SK-N-SH (cell line): Measurements from ENCODE around the gene TPH2. TPM values are rescaled to one million over a fixed set of nuclear protein-coding genes. Genes with fewer than 3 reads are reported as not detected.

Experiments
- CTCF ChIA-PET: fragments of 300-600, 350-600 bp; formaldehyde crosslinking; extraction: SDS; loops from one replicate; lab custom pipeline; 2021; lab: Yijun Ruan, JAX
- POLR2A ChIA-PET: fragments of 350-600 bp; sonication (Branson Sonifier 250); formaldehyde crosslinking; extraction: SDS; loops from one replicate; lab custom pipeline; 2020; ENCODE audit warnings: antibody characterized with exemption, inconsistent platforms; lab: Yijun Ruan, JAX
- DNase-seq: peaks from one replicate; pipeline ENCODE4 v3.0.0; 2012
- H2AFZ ChIP-seq: fragments of 200-600 bp; sonication (generic); 2 replicates; pipeline ENCODE4 v1.8.1; 2016; ENCODE audit warnings: antibody characterized with exemption, mild to moderate bottlenecking, low read depth
- H3F3A ChIP-seq: fragments of 200-600 bp; sonication (generic); replicated peaks from 2 replicates; pipeline ENCODE3; 2016; ENCODE audit warnings: antibody characterized with exemption, mild to moderate bottlenecking; ENCODE audit not compliant: insufficient read depth
- H3K27ac ChIP-seq, 2 experiments: fragments of 200-500 bp in 1 of 2; fragments of 200-600 bp in 1 of 2; sonication (Bioruptor generic) in 1 of 2; sonication (generic), shearing (Covaris generic) in 1 of 2; 2 replicates each; pipeline versions ENCODE4 v1.5.1 to v1.6.1; 2014 to 2016; ENCODE audit warnings: low read depth in 2 of 2, inconsistent platforms in 1 of 2, low read length in 1 of 2, mild to moderate bottlenecking in 1 of 2, mixed read lengths in 1 of 2
- H3K27me3 ChIP-seq: fragments of 200-600 bp; sonication (generic), shearing (Covaris generic); 2 replicates; pipeline ENCODE4 v1.6.1; 2016; ENCODE audit warnings: mixed run types; ENCODE audit not compliant: insufficient read depth
- H3K36me3 ChIP-seq, 2 experiments: fragments of 200-500 bp in 1 of 2; fragments of 200-600 bp in 1 of 2; sonication (Bioruptor generic) in 1 of 2; sonication (generic) in 1 of 2; replicated peaks in 1 of 2; 2 replicates each; pipeline versions ENCODE3 to v1.5.1; 2014 to 2016; ENCODE audit warnings: low read length in 1 of 2, mild to moderate bottlenecking in 1 of 2; ENCODE audit not compliant: insufficient read depth in 2 of 2, control insufficient read depth in 1 of 2
- H3K4me1 ChIP-seq, 2 experiments: fragments of 200-500 bp in 1 of 2; fragments of 200-600 bp in 1 of 2; sonication (Bioruptor generic) in 1 of 2; sonication (generic), shearing (Covaris generic) in 1 of 2; 2 replicates each; pipeline versions ENCODE4 v1.5.1 to v1.6.1; 2014 to 2016; ENCODE audit warnings: low read depth in 1 of 2, low read length in 1 of 2, mixed run types in 1 of 2; ENCODE audit not compliant: insufficient read depth in 2 of 2, control insufficient read depth in 1 of 2
- H3K4me2 ChIP-seq: fragments of 200-600 bp; sonication (generic), shearing (Covaris generic); 2 replicates; pipeline ENCODE4 v1.6.1; 2017; ENCODE audit warnings: mixed run types
- H3K4me3 ChIP-seq, 2 experiments: fragments of 200-500 bp in 1 of 2; fragments of 200-600 bp in 1 of 2; sonication (Bioruptor generic) in 1 of 2; sonication (generic), shearing (Covaris generic) in 1 of 2; 2 replicates each; pipeline versions ENCODE4 v1.5.1 to v1.8.1; 2014 to 2016; ENCODE audit warnings: low read depth in 2 of 2, inconsistent platforms in 1 of 2, low read length in 1 of 2, mild to moderate bottlenecking in 1 of 2, mixed read lengths in 1 of 2, moderate library complexity in 1 of 2
- H3K79me2 ChIP-seq: fragments of 200-600 bp; sonication (generic); 2 replicates; pipeline ENCODE4 v1.8.1; 2017; ENCODE audit warnings: mild to moderate bottlenecking; ENCODE audit not compliant: insufficient read depth
- H3K9ac ChIP-seq: fragments of 200-600 bp; sonication (generic); 2 replicates; pipeline ENCODE4 v1.6.1; 2017; ENCODE audit warnings: mixed run types
- H3K9me2 ChIP-seq: fragments of 200-600 bp; sonication (generic); 2 replicates; pipeline ENCODE4 v1.6.1; 2017; ENCODE audit warnings: mixed run types
- H3K9me3 ChIP-seq: fragments of 200-600 bp; sonication (generic); 2 replicates; pipeline ENCODE4 v1.6.1; 2017; ENCODE audit warnings: mixed run types, mild to moderate bottlenecking, moderate library complexity
- H4K20me1 ChIP-seq: fragments of 200-600 bp; sonication (generic); 2 replicates; pipeline ENCODE4 v1.6.1; 2017; ENCODE audit warnings: mild to moderate bottlenecking, mixed run types; ENCODE audit not compliant: insufficient read depth
- CHD2 ChIP-seq: fragments of 150-350 bp; IDR thresholded peaks from 2 replicates; pipeline ENCODE4 v1.6.1; 2018; ENCODE audit warnings: low read length; ENCODE audit not compliant: partially characterized antibody
- CTCF ChIP-seq: fragments of 200-600 bp; sonication (generic); IDR thresholded peaks from 2 replicates; pipeline ENCODE4 v1.6.1; 2017; ENCODE audit warnings: antibody characterized with exemption, mild to moderate bottlenecking, moderate library complexity
- EP300 ChIP-seq, 2 experiments: IDR thresholded peaks; 2 replicates each; pipeline versions ENCODE4 v1.4.0 to v1.6.1; 2012; ENCODE audit warnings: borderline replicate concordance in 1 of 2, low read depth in 1 of 2, low read length in 1 of 2
- EZH2phosphoT487 ChIP-seq: fragments of 200-600 bp; sonication (generic); IDR thresholded peaks from 2 replicates; pipeline ENCODE4 v1.6.1; 2017; ENCODE audit warnings: low read depth, mixed run types, mild to moderate bottlenecking, antibody characterized with exemption, moderate library complexity, borderline replicate concordance
- FOXJ3 ChIP-seq: sonication (generic); formaldehyde crosslinking; IDR thresholded peaks from 2 replicates; pipeline ENCODE4 v1.5.1; 2020; ENCODE audit warnings: mild to moderate bottlenecking, missing genetic modification reagents
- JUND ChIP-seq: IDR thresholded peaks from 2 replicates; pipeline ENCODE4 v1.4.0; 2012
- RAD21 ChIP-seq: IDR thresholded peaks from 2 replicates; pipeline ENCODE4 v1.6.1; 2012; ENCODE audit warnings: mild to moderate bottlenecking, low read length
- RCOR1 ChIP-seq: fragments of 150-350 bp; IDR thresholded peaks from 2 replicates; pipeline ENCODE4 v1.6.1; 2017; ENCODE audit warnings: antibody characterized with exemption, low read length
- REST ChIP-seq: IDR thresholded peaks from 2 replicates; pipeline ENCODE4 v1.6.1; 2012; ENCODE audit warnings: mild to moderate bottlenecking, low read depth, low read length, moderate library complexity
- RFX5 ChIP-seq: IDR thresholded peaks from 2 replicates; pipeline ENCODE4 v1.6.1; 2012; ENCODE audit warnings: mild to moderate bottlenecking, improper control_type of control experiment, low read length
- SMC3 ChIP-seq: IDR thresholded peaks from 2 replicates; pipeline ENCODE4 v1.6.1; 2012; ENCODE audit warnings: low read depth, low read length, improper control_type of control experiment
- TAF1 ChIP-seq: IDR thresholded peaks from 2 replicates; pipeline ENCODE4 v1.6.1; 2012; ENCODE audit warnings: low read depth, mild to moderate bottlenecking, low read length, moderate library complexity, borderline replicate concordance
- WGBS: methylation state at CpG from one replicate; pipeline ENCODE4 v1.1.6; 2017; ENCODE audit warnings: low lambda C conversion rate; 5-methylcytosine and 5-hydroxymethylcytosine counted together
- polyA plus RNA-seq, 3 experiments: library from polyadenylated mRNA; depleted of rRNA; stranded (reverse); fragments of >200 nt; gene quantifications; 2 replicates each; pipeline ENCODE4 v1.2.3, GENCODE V29; 2012
- TF ChIP-seq, protein P1 (sequence below): IDR thresholded peaks from 2 replicates; pipeline ENCODE4 v1.4.0; 2012; ENCODE audit warnings: low read depth, borderline replicate concordance

TPH2 gene
- polyA plus RNA-seq, 1 of the 3 experiments (the other 2 are of a cell fraction), result not detected

DNA sequence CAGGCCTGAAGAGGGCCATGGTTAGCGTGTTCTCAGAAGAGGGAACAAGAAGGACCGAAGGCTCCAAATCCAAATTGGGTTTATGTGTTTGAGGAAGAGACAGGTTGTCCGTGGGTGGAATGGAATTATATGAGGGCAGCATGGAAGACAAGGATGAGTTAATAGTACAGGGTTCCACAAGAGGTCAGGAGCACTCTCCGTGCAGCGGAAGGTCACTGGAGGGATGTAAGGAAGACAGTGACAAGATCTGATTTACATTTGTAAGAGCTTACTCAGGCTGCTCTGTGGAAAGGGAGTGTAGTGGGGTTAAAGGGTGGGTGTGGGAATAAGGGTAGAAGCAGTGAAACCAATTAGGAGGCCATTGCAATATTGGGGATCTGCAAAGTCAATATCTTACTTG, 97.0 kb downstream of the TPH2 start (continued):
- TF ChIP-seq FOXJ3 (no peak), RCOR1 (no peak), REST (no peak)

DNA sequence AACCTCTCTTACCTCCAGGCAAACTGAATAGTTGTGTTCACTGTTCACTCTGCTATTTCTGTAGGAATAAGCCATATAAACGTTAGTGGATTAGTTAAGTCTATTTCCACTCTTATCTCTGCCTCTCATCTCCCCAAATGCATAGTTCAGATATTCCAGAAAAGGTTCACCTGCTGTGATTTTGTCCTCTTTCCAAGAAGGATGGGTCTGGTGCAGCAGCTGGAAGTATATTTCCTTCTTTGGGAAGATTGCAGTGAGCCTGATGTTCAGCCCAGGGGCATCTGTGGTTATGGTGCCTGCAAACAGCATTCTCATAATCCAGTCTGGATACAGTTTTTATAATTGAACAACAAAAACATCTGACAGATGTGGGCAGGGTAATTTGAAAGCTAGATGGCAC, 97.7 kb downstream of the TPH2 start:
- POLR2A ChIA-PET, result no interaction called here
- CTCF ChIA-PET, result interaction anchor here (0.6 kb wide), 1 partner anchor 8 kb away, joined by 3 read pairs; no protein-coding TSS in a partner anchor

DNA sequence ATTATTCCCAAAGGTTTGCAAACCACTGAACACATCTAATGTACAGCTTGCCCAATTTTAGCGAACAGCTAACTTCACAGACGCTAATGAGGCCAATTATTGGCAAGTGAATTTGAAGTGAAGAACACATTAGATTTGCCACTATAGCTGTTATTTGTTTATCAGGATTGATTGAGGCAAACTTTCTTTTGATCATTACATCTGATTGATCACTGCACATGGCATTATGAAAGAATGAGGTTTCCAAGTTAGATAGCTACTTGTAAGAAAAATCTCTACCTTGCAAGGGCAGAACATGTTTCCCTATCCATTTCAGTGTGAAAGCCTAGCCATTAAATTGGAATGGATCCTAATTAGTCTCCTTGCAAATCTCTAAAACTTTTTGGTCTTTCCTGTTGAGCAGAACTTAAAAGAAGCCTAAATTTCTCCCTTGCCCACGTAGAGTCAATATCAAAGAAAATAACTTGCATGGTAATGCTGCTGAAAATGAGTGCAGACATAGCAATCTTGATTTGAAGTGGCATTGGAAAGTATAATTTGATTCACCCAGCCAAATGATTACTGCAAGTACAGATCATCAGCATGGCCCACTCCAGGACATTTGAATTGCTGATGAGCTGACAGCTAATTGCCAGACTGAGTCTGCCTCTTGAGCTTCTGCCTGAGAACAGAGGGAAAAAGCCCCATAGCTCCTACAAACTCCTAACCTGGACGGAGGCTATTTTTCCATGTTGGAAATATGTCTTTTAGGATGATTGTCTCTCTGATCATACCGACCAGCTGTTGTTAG, 98.6 kb downstream of the TPH2 start:
- no peak overlapping the region for H3K27ac ChIP-seq
- CTCF ChIA-PET, result interaction anchor here (0.6 kb wide), 1 partner anchor 9 kb away, joined by 3 read pairs; no protein-coding TSS in a partner anchor
- no peaks in the 10 kb centered on the region for H3F3A ChIP-seq
- 24% methylated on average over 5 of the region's 5 CpGs for WGBS
- H3K9ac ChIP-seq, result no peak overlapping the region
- no peak overlapping the region for H3K4me3 ChIP-seq
- no peak for TF ChIP-seq CHD2
- TF ChIP-seq JUND, result no peak
- no peak for TF ChIP-seq EZH2phosphoT487
- TF ChIP-seq RFX5, result no peak
- TF ChIP-seq EP300 (IDR thresholded peaks at IDR 0.05; ENCODE audit: borderline replicate concordance in 1 of 2, low read depth in 1 of 2, low read length in 1 of 2), result no peak
- TF ChIP-seq CTCF, result no peak
- H3K4me2 ChIP-seq, result no peak overlapping the region
- H3K9me3 ChIP-seq, result no peaks in the 10 kb centered on the region
- H3K4me1 ChIP-seq, result no peaks in the 10 kb centered on the region
- H3K36me3 ChIP-seq, result no peaks in the 10 kb centered on the region
- POLR2A ChIA-PET, result no interaction called here
- no peaks in the 10 kb centered on the region for H3K79me2 ChIP-seq
- DNase-seq, result no peak
- H3K27me3 ChIP-seq, result no peaks in the 10 kb centered on the region
- no peaks in the 10 kb centered on the region for H3K9me2 ChIP-seq
- H2AFZ ChIP-seq, result no peak overlapping the region
- no peaks in the 10 kb centered on the region for H4K20me1 ChIP-seq

More for the DNA sequence above, 97.7 kb downstream of the TPH2 start:
- no peaks in the 10 kb centered on the region for H4K20me1 ChIP-seq
- no peak overlapping the region for H2AFZ ChIP-seq
- H3K4me3 ChIP-seq, result no peak overlapping the region
- H3K27ac ChIP-seq, result no peak overlapping the region
- no peak for DNase-seq
- H3F3A ChIP-seq, result no peaks in the 10 kb centered on the region
- 0% methylated on average over 1 of the region's 1 CpG for WGBS
- H3K4me1 ChIP-seq, result no peaks in the 10 kb centered on the region
- H3K36me3 ChIP-seq, result no peaks in the 10 kb centered on the region
- H3K27me3 ChIP-seq, result no peaks in the 10 kb centered on the region
- H3K4me2 ChIP-seq, result no peak overlapping the region
- no peaks in the 10 kb centered on the region for H3K9me3 ChIP-seq
- TF ChIP-seq TAF1 (no peak), RAD21 (no peak), SMC3 (no peak)
- TF ChIP-seq, protein P1, sequence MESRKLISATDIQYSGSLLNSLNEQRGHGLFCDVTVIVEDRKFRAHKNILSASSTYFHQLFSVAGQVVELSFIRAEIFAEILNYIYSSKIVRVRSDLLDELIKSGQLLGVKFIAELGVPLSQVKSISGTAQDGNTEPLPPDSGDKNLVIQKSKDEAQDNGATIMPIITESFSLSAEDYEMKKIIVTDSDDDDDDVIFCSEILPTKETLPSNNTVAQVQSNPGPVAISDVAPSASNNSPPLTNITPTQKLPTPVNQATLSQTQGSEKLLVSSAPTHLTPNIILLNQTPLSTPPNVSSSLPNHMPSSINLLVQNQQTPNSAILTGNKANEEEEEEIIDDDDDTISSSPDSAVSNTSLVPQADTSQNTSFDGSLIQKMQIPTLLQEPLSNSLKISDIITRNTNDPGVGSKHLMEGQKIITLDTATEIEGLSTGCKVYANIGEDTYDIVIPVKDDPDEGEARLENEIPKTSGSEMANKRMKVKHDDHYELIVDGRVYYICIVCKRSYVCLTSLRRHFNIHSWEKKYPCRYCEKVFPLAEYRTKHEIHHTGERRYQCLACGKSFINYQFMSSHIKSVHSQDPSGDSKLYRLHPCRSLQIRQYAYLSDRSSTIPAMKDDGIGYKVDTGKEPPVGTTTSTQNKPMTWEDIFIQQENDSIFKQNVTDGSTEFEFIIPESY, result no peak
- no peak overlapping the region for H3K9ac ChIP-seq
- no peaks in the 10 kb centered on the region for H3K9me2 ChIP-seq
- no peaks in the 10 kb centered on the region for H3K79me2 ChIP-seq
